B cell (primary cell): Measurements from ENCODE around the gene SFXN4.

Experiments
- CTCF ChIP-seq: fragments of 200-600 bp; IDR thresholded peaks from one replicate; pipeline ENCODE4 v1.8.0; 2022; ENCODE audit warnings: antibody characterized with exemption, mild to moderate bottlenecking
- EZH2 ChIP-seq: IDR thresholded peaks from 2 replicates; pipeline ENCODE4 v1.6.1; 2012; ENCODE audit warnings: borderline replicate concordance, low read depth, mild to moderate bottlenecking, moderate library complexity, low read length; ENCODE audit not compliant: insufficient read depth, poor library complexity, severe bottlenecking

- TF ChIP-seq EZH2, result no peak
- TF ChIP-seq CTCF, result peak; percentile 95
These were observed 41.3 kb upstream of the SFXN4 start for GRCh38 chr10:119206603-119207365.
